ENCODE measurements around the gene OR51F1.
"Not testable (repeated sequence)": the region's sequence is repeated elsewhere in the genome, so short reads cannot be mapped to it uniquely, and the experiment has no call there.

The OR51F1 gene

GRCh38 chr11:4769838-4770237, at the start of gene OR51F1:
TSS of gene OR51F1 (minus strand) at chr11:4769938. CDS start at chr11:4769938, 0 bp downstream.
- in situ Hi-C loops (cut with HindIII; ENCODE audit: low sequenced_read_pairs): no loop called here

GRCh38 chr11:4809246-4809645, 39.5 kb upstream of the OR51F1 start:
- in situ Hi-C loops (cut with HindIII; ENCODE audit: low sequenced_read_pairs): no loop called here

- in situ Hi-C loops (cut with HindIII; ENCODE audit: low sequenced_read_pairs): no loop called here
Measured at GRCh38 chr11:4808476-4808875, 38.7 kb upstream of the OR51F1 start.

GRCh38 chr11:4804280-4804679, 34.5 kb upstream of the OR51F1 start, which contains the start of gene OR52R1:
TSS of gene OR52R1 (minus strand) at chr11:4804380. CDS start at chr11:4804380, 0 bp downstream.
- in situ Hi-C loops (cut with HindIII; ENCODE audit: low sequenced_read_pairs): no loop called here

- in situ Hi-C loops (cut with HindIII; ENCODE audit: low sequenced_read_pairs): not testable (repeated sequence)
Measured at GRCh38 chr11:4801316-4801715, 31.6 kb upstream of the OR51F1 start.

GRCh38 chr11:4798427-4799183, 28.9 kb upstream of the OR51F1 start:
- in situ Hi-C loops (cut with HindIII; ENCODE audit: low sequenced_read_pairs): no loop called here

GRCh38 chr11:4797206-4797605, 27.5 kb upstream of the OR51F1 start:
- in situ Hi-C loops (cut with HindIII; ENCODE audit: low sequenced_read_pairs): no loop called here

GRCh38 chr11:4782454-4782853, 12.7 kb upstream of the OR51F1 start:
- in situ Hi-C loops (cut with HindIII; ENCODE audit: low sequenced_read_pairs): no loop called here

- in situ Hi-C loops (cut with HindIII; ENCODE audit: low sequenced_read_pairs): no loop called here
Measured at GRCh38 chr11:4768094-4768493, 1.6 kb downstream of the OR51F1 start.

GRCh38 chr11:4766420-4767043, 3.2 kb downstream of the OR51F1 start:
- in situ Hi-C loops (cut with HindIII; ENCODE audit: low sequenced_read_pairs): no loop called here

GRCh38 chr11:4763096-4763495, 6.6 kb downstream of the OR51F1 start:
- in situ Hi-C loops (cut with HindIII; ENCODE audit: low sequenced_read_pairs): no loop called here

GRCh38 chr11:4751201-4751600, 18.5 kb downstream of the OR51F1 start:
- in situ Hi-C loops (cut with HindIII; ENCODE audit: low sequenced_read_pairs): no loop called here

- in situ Hi-C loops (cut with HindIII; ENCODE audit: low sequenced_read_pairs): no loop called here
Measured at GRCh38 chr11:4748438-4748837, 21.3 kb downstream of the OR51F1 start.

GRCh38 chr11:4740735-4741134, 29.0 kb downstream of the OR51F1 start:
- in situ Hi-C loops (cut with HindIII; ENCODE audit: low sequenced_read_pairs): no loop called here

GRCh38 chr11:4727171-4727570, 42.6 kb downstream of the OR51F1 start:
- in situ Hi-C loops (cut with HindIII; ENCODE audit: low sequenced_read_pairs): no loop called here

GRCh38 chr11:4722616-4723534, 46.9 kb downstream of the OR51F1 start:
- in situ Hi-C loops (cut with HindIII; ENCODE audit: low sequenced_read_pairs): not testable (repeated sequence)
